ENCODE measurements around the gene TNFRSF8. TPM values are rescaled to one million over a fixed set of nuclear protein-coding genes. Genes with fewer than 3 reads are reported as not detected.

Gene TNFRSF8
- total RNA-seq, 1 experiment from 2014 or later: 2.9 TPM

GRCh38 chr1:12075195-12076114 is 12.4 kb downstream of the TNFRSF8 start:
- Histone ChIP-seq H4K91ac (ENCODE audit: insufficient read length, low read depth, low read length) (no peak overlapping the region), H3K79me1 (ENCODE audit: insufficient read depth, low read depth, low read length, poor library complexity, severe bottlenecking) (no peaks in the 10 kb centered on the region), H2BK120ac (ENCODE audit: low read depth, low read length, poor library complexity, severe bottlenecking) (no peak overlapping the region), H3K23me2 (ENCODE audit: insufficient read length, low read depth, low read length, poor library complexity, severe bottlenecking) (peaks cover 6% of the 10 kb centered on the region), H3K4me1 (ENCODE audit: insufficient read depth, low read length) (peaks cover 2% of the 10 kb centered on the region; the same call in 1 of the 2 replicates), H2AFZ (ENCODE audit: low read length) (no peak overlapping the region), H2BK20ac (ENCODE audit: low read depth, low read length, poor library complexity, severe bottlenecking) (no peak overlapping the region), H3K27me3 (ENCODE audit: insufficient read depth, low read length) (no peaks in the 10 kb centered on the region), H2BK12ac (ENCODE audit: insufficient read length, low read depth, low read length) (no peak overlapping the region), H3K27ac (ENCODE audit: insufficient read length, low read depth, low read length) (peak overlapping the region; percentile 17), H2BK5ac (ENCODE audit: insufficient read length, low read length) (no peak overlapping the region), H2AK5ac (ENCODE audit: insufficient read length, low read length) (no peak overlapping the region), H4K8ac (replicated peaks; ENCODE audit: insufficient read length, low read depth, low read length) (no peak overlapping the region), H2BK15ac (ENCODE audit: low read depth, low read length) (no peak overlapping the region), H4K5ac (ENCODE audit: insufficient read length, low read depth, low read length) (no peak overlapping the region), H3T11ph (ENCODE audit: low read length) (no peak overlapping the region), H3K79me2 (ENCODE audit: insufficient read depth, low read length) (no peaks in the 10 kb centered on the region), H4K20me1 (ENCODE audit: control insufficient read depth, insufficient read depth, insufficient read length) (no peaks in the 10 kb centered on the region), H3K9me3 (ENCODE audit: control insufficient read depth, low read depth, low read length) (no peaks in the 10 kb centered on the region), H3K56ac (ENCODE audit: insufficient read length, low read depth, low read length) (no peak overlapping the region), H3K23ac (ENCODE audit: insufficient read length, low read depth, low read length) (no peak overlapping the region), H3K14ac (ENCODE audit: insufficient read depth, low read length) (no peak overlapping the region), H3K4me2 (ENCODE audit: insufficient read depth, insufficient read length, low read length) (no peak overlapping the region), H3K9ac (ENCODE audit: extremely low read depth, insufficient read length, low read length) (no peak overlapping the region), H3K4ac (ENCODE audit: low read depth, low read length) (no peak overlapping the region), H3K18ac (ENCODE audit: insufficient read length, low read depth, low read length) (no peak overlapping the region)
- peaks cover 7% of the 10 kb centered on the region for H3K27me3 Mint-ChIP-seq (ENCODE audit: low read depth)
- H3K4me3 Mint-ChIP-seq: no peak overlapping the region; a peak in 1 of 5 replicates
- no peaks in the 10 kb centered on the region; a peak in 1 of 7 replicates for H3K36me3 Mint-ChIP-seq (ENCODE audit: insufficient read depth in 1 of 3, low read depth in 3 of 3)
- no peaks in the 10 kb centered on the region; a peak in 2 of 5 replicates for H3K9me3 Mint-ChIP-seq
- peaks cover 31 to 49% of the 10 kb centered on the region in 2 experiments for H3K4me1 Mint-ChIP-seq
- no peak for DNase-seq
- WGBS (ENCODE audit: extremely low coverage, insufficient read length, low lambda C conversion rate): no CpG with 5 or more reads among the region's 19 CpGs
- peak overlapping the region in 1 of 3 experiments; percentile 78; a peak in 3 of 7 replicates for H3K27ac Mint-ChIP-seq
- TF ChIP-seq CTCF (conservative IDR thresholded peaks at IDR 0.05): no peak
